ENCODE data around the gene PCNX2.

Gene PCNX2

DNA sequence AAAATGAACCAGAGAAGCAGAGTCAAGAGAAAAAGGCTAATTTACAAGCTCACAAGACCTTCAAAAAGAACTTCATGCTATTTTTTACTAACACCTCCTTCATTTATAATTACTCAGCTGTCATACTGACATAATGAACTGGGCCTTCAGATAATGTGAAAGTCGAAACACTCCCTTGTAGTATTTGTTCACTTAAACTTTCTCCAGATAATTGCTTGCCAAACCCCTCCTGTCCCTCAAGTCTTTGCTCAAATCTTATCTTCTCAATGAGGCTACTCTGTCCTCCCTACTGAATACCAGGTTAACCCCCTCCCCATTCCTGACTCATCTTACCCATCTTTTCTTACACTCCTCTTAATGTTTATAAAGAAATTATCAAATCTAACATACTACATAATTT lies 20.9 kb upstream of the PCNX2 start:
- DNase-seq: no peak

- DNase-seq: no peak
These were observed 20.3 kb upstream of the PCNX2 start for GRCh38 chr1:233315718-233316301.

GRCh38 chr1:233313434-233314155 lies 18.1 kb upstream of the PCNX2 start:
- no peak for DNase-seq

GRCh38 chr1:233304489-233305102 lies 9.1 kb upstream of the PCNX2 start:
- DNase-seq: peak; percentile 31

GRCh38 chr1:233300326-233300725 lies 4.8 kb upstream of the PCNX2 start:
- DNase-seq: no peak

GRCh38 chr1:233299450-233299849 lies 3.9 kb upstream of the PCNX2 start:
- DNase-seq: no peak

GRCh38 chr1:233295975-233296322 lies 424 bp upstream of the PCNX2 start:
- no peak for DNase-seq

GRCh38 chr1:233294913-233295236 lies 650 bp downstream of the PCNX2 start:
- no peak for DNase-seq

DNA sequence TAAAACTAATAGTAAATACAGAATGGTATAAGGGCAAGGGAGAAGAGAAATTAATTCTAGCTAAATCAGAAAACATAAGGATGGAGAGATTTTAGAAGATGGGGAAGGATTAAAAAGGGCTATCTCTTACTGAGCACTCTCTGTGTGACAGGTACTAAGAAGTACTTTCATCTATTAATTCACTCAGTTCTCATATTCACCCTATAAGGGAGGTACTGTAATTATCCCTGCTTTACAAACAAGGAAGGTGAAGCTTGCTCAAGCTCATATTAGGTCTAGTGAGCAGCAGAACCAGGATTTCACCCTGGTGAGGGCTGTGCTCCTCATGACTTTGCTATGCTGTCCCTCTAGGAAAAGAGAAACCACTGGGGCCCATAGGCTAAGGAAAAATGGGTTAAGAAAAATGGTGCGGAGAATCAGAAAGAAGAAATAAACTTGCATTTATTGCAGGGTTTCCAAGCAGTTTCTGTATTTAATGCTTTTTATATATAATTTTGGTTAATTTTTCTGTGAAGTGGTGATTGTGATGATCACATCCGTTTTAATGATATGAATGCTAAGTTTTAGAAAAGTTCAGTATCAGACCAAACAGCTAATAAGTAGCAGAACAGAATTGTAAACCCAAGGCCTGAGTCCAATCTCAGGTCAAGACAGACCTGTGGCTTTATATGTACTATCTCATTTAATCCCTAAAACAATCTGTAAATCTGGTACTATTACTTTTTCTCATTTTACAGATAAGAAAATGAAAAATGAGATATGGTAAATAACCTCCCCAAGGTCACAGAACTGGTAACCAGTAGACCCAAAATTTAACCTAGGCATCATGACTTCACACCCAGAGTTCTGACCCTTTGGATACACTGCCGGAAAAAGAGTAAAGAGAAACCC lies 1.7 kb downstream of the PCNX2 start:
- no peak for DNase-seq

DNA sequence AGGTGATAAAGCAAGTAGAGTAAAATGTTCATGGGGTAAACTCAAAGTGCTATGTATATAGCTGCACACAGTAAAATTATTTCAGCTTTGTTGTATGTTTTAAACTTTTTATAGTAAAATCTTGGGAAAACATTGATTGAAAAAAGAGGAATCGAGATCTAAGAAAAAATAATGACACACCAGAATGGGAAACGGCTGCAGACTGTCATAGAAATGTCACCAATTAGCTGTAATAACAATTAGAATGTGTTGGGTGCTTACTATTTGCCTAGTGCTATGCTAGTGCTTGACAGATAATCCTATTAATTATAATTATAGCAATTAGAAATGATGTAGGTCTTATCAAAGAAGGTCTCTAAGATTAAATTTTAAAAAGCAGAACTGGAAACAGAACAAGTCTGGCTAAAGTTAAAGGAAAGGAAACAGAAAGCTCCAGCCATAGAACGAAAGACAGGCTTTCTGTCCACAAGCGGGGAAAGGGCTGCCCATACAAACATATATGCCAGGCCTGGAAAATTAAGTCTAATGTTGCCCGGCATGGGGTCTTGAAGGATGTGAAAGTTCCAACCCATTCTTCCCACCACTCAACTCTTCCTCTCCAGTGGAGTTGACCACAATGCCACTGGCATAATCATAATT lies 5.0 kb downstream of the PCNX2 start:
- no peak for DNase-seq

GRCh38 chr1:233289676-233290075 lies 5.8 kb downstream of the PCNX2 start:
- peak; percentile 55 for DNase-seq

DNA sequence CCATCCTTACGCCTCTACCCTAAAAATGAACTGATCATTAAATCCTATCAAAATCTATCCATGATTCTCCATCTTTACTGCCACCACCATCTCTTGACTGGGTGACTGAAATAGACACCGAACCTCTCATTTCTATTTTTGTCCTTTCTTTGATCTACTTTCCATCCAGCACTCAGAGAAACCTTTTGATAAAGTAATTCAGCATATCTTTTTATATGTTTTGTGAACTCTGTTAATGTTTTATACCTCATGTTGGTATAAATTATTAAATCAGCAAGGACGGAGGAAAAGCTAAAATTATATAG lies 13.0 kb downstream of the PCNX2 start:
- no peak for DNase-seq

DNA sequence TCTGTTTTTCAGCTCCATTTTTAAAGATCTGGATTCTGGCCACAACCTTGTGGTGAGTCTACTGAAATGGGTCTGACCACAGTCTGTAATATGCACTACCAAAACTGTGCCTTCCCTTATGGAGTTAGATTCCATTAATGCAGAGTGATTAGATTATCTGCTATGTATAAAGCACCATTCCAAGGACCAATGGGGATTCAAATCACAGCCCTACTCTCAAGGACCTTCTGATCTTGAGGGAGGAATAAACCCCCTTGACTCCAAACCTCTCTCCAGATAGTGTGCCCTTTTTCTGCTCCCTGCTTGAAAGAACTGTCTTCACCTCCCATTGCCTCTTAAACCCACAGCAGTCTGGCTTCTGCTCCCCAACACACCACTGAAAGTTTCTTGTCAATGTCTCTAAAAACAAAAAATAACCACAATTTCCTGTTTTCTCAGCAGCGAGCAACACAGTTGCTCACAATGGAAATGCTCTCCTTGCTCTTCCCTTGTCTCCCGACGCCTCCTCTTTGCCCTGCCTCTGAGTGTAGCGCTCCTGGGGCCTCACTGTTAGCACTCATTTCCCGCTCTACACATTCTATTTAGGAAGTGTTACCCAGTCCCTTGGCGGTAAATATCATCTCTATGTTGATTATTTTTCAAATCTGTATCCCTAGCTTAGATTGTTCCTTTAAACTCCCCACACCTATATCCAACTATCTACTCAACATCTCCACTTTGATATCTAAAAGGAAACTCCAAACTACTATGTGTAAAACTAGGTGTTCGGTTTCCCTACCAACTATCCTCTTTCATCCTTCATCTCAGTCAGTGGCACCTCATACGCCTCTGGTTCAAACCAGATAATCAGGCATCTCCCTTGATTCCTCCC lies 13.6 kb downstream of the PCNX2 start:
- no peak for DNase-seq

DNA sequence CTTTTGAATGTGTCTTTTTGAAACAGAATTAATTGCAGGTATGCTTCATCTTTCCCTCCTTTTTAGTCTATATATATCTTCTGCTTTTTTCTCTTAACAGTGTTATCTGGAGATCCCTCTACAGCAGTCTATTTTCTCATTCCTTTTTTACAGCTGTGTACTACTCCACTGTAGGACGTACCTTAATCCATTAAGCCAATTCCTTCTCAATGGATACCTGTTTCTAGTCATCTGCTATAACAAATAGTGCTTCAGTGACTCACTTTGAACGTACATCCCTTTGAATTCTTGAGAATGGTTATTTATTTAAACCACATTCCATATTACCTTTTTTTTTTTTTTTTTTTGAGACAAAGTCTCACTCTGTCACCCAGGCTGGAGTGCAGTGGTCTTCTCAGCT lies 15.6 kb downstream of the PCNX2 start:
- no peak for DNase-seq

- DNase-seq: no peak
These were observed 16.9 kb downstream of the PCNX2 start for GRCh38 chr1:233278631-233279030.

DNA sequence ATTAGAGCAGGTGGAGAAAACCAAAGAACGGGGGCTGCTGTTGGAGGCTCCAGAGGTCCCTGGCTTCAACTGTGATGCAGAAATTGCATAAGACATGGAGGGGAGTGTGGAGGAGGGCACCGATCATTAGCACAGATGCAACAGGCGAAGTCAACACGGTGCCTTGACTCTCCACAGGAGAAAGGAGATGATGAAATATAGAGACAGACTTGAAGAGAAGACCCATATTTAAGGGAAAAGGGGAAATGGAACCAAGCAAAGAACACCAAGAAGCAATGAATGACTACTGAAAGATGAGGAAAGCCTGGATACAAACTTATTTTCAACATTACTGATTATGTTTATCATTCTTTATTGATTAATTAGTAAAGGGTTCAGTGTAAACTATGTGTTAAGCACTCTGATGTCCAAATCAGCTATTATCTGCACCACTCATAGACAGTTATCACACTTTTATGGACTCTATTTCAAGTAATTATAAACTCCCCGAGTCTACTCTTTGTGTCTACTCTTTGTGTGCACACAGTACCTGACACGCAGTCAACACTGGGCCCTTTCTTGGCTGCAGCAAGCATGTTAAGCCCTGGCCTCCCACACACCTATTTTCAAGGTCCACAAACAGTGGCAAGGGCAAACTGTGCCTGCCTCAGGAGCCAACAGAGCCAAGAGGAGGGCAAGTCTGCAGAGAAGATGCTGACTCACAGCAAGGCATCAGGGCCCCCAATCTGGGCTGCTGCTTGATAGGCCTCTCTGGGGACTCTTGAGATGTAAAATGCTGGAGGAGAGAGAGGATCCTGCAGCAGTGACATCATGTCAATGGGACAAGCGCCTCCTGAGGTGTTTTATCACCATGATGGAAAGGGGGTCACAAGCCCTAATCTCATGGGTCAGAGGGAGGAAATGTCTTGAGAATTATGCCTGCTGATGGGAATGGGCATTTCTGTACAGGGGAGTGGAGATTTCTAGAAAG lies 17.6 kb downstream of the PCNX2 start:
- DNase-seq: no peak

DNA sequence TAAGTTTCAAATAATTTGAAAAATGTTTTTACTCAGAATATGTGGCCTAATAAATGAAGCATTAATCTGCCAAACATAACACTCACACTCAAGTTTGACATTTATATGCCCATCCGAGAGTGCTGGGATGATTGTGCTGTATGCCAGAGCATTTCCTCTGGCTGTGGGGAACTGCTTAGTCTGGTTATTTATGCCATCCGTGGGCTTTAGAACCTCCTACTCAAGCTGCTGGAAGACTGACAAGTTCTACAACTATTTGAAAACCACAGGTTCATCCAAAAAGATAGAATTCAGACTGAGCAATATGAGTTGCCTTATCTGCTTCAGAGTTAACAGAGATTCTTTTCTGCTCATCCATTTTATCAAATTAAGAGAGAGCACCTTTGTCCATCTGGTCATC lies 25.9 kb downstream of the PCNX2 start:
- DNase-seq: no peak

GRCh38 chr1:233268389-233269022 lies 27.0 kb downstream of the PCNX2 start:
- DNase-seq: no peak

DNA sequence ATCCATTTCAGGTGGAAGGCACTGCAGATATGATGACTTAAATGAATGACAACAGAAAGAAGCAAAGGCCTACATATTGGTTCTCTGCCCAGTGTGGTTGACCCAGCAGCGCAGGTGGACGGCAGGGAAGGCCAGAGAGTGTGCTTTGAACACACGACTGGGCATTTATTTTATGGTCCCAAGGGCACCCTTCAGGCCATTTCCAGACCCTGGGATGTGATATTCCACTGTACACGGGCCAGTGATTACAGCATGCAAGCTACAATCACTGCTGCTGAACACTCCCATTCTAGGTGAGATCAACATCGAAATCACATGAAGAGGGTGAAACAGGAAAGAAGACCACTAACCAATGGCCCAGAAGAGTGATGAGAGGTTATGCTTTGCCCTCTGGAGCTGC lies 33.8 kb downstream of the PCNX2 start:
- no peak for DNase-seq

DNA sequence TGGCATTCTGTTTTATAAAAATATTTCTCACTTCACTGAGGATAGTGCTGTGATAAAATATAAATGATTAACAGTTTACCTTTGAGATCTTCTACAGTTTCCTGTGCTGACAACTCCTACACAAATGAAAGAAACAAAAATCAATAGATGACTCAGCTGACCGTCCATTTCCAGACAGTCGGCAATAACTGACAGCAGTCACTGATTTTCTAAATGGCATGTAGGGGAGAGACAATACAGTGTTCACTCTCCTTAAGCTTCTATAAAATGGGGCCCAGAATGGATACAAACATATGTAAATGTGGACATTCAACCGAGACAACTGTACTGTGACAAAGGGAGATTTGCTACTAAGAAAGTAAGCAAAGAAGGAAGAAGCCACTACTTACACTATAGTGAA lies 34.3 kb downstream of the PCNX2 start:
- no peak for DNase-seq

DNA sequence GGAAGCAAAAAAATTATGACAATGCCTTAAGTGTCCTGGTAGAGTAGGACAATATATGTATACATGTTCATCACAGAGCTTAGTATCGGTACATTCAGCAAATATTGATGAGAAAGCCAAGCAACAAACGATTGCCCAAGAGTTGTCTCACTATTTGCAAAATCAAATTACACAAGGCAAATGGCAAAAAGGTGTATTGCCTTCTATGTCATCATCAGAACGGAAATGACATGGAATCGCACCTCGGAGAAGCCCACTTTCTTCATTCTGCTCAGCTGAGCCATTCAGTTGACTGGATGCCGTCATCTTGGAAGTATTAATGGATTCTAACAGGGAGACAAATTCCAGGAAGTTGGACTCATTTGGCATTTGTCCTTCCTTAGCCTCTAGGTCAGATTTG lies 37.7 kb downstream of the PCNX2 start:
- DNase-seq: no peak

Measured in NCI-H774 (cell line).